HG03354 (cell line): ENCODE measurements around the gene COX5A.
"Not testable (repeated sequence)": the region's sequence is repeated elsewhere in the genome, so short reads cannot be mapped to it uniquely, and the experiment has no call there.

Experiments used
- ATAC-seq: cut with Tn5 transposase; IDR thresholded peaks from one replicate; pipeline ENCODE4 v1.9.1; 2021; ENCODE audit warnings: mild to moderate bottlenecking; ENCODE audit not compliant: unreplicated experiment, poor library complexity, severe bottlenecking

The COX5A gene

GRCh38 chr15:74904190-74904805 is 33.6 kb downstream of the COX5A start:
- ATAC-seq = no peak

GRCh38 chr15:74903676-74904075 is 34.2 kb downstream of the COX5A start:
- ATAC-seq = no peak

- ATAC-seq = no peak
Observed at GRCh38 chr15:74902295-74903075, 35.4 kb downstream of the COX5A start.

GRCh38 chr15:74901612-74902063 is 36.2 kb downstream of the COX5A start:
- peak; percentile 53 for ATAC-seq

GRCh38 chr15:74897300-74897701 is 40.6 kb downstream of the COX5A start:
- no peak for ATAC-seq

GRCh38 chr15:74896316-74896715 is 41.6 kb downstream of the COX5A start:
- ATAC-seq = no peak

GRCh38 chr15:74895830-74896229 is 42.0 kb downstream of the COX5A start:
- no peak for ATAC-seq

GRCh38 chr15:74894383-74894782 is 43.5 kb downstream of the COX5A start:
- ATAC-seq = not testable (repeated sequence)

- ATAC-seq = no peak
Observed at GRCh38 chr15:74893627-74894026, 44.2 kb downstream of the COX5A start.

GRCh38 chr15:74892931-74893330 is 44.9 kb downstream of the COX5A start:
- ATAC-seq = no peak

GRCh38 chr15:74892313-74892712 is 45.6 kb downstream of the COX5A start:
- ATAC-seq = no peak

GRCh38 chr15:74891469-74891868 is 46.4 kb downstream of the COX5A start:
- ATAC-seq = no peak

GRCh38 chr15:74890665-74890960 is 47.3 kb downstream of the COX5A start:
- no peak for ATAC-seq

- peak; percentile 96 for ATAC-seq
Observed at GRCh38 chr15:74889883-74890664, 47.8 kb downstream of the COX5A start, which contains the start of gene MPI. MPI (plus strand) TSS chr15:74890042; CDS start chr15:74890074, 32 bp downstream.

GRCh38 chr15:74889390-74889882 is 48.4 kb downstream of the COX5A start:
- ATAC-seq = peak; percentile 21

- no peak for ATAC-seq
Observed at GRCh38 chr15:74888716-74889115, 49.2 kb downstream of the COX5A start.

GRCh38 chr15:74887537-74888193 is 50.2 kb downstream of the COX5A start:
- ATAC-seq = not testable (repeated sequence)

- ATAC-seq = no peak
Observed at GRCh38 chr15:74885461-74885860, 52.4 kb downstream of the COX5A start.

- no peak for ATAC-seq
Observed at GRCh38 chr15:74884428-74885223, 53.2 kb downstream of the COX5A start.
